ENCODE data around the gene PRTFDC1. TPM values are rescaled to one million over a fixed set of nuclear protein-coding genes. Genes with fewer than 3 reads are reported as not detected.
"Not testable (repeated sequence)": the region's sequence is repeated elsewhere in the genome, so short reads cannot be mapped to it uniquely, and the experiment has no call there.

Gene PRTFDC1
- total RNA-seq, 2 donors from 2014 or later, result 7.2 to 14.4 TPM

DNA sequence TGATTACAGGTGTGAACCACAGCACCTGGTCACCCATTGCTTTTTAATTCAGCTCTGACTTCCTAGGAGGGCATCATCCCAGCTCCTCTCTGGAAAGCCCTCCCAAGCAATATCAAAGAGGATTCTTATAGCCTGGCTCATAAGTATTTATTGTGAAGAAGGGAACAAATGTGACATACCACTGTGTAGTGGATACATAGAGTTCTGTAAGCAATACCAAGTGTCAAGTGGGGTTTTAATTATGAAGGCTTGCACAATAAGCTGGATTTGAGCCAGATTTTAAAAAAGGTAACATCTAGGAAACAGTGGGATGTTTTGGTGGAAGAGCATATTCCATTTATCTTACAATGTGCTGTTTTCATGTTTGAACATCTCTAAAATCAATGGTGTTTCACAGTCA lies 19.0 kb upstream of the PRTFDC1 start:
- intact Hi-C loops (cut with DNase I), result no loop called here
- no peak for DNase-seq (ENCODE audit: low spot score)

- intact Hi-C loops (cut with DNase I), result no loop called here
- DNase-seq (ENCODE audit: low spot score), result no peak
Measured at GRCh38 chr10:24969841-24970281, 17.5 kb upstream of the PRTFDC1 start.

- intact Hi-C loops (cut with DNase I); DNase-seq (ENCODE audit: low spot score): not testable (repeated sequence)
Measured at GRCh38 chr10:24968951-24969350, 16.5 kb upstream of the PRTFDC1 start.

GRCh38 chr10:24968349-24968748 lies 15.9 kb upstream of the PRTFDC1 start:
- intact Hi-C loops (cut with DNase I), result no loop called here
- DNase-seq (ENCODE audit: low spot score), result no peak

DNA sequence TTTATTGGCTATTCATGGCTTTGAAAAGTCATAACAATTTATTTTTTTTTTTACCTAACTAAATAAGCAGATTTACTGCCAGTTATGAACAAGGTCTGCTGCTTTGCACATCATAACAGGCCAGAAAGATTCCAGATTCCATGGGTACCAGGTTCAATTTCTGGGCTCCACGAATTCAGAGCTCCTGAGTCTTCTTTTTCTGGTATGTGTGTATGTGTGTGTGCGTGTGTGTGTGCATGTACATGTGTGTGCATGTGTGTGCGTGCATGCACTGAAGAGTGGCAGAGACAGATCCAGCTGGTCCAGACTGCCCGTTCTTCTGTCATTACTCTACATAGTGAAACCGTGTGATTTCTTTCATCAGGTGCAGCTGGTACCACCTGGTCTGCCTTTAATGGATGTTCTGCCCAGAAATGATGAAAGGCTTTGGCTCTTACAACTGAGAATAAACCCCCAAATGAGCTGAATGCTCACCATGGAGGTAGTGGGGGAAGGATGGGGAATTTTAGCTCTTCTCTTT lies 14.6 kb upstream of the PRTFDC1 start:
- no peak for DNase-seq (ENCODE audit: low spot score)

GRCh38 chr10:24965051-24965450 lies 12.6 kb upstream of the PRTFDC1 start:
- DNase-seq (ENCODE audit: low spot score), result no peak
- intact Hi-C loops (cut with DNase I), result no loop called here

More for the DNA sequence above, 14.6 kb upstream of the PRTFDC1 start:
- intact Hi-C loops (cut with DNase I), result no loop called here

DNA sequence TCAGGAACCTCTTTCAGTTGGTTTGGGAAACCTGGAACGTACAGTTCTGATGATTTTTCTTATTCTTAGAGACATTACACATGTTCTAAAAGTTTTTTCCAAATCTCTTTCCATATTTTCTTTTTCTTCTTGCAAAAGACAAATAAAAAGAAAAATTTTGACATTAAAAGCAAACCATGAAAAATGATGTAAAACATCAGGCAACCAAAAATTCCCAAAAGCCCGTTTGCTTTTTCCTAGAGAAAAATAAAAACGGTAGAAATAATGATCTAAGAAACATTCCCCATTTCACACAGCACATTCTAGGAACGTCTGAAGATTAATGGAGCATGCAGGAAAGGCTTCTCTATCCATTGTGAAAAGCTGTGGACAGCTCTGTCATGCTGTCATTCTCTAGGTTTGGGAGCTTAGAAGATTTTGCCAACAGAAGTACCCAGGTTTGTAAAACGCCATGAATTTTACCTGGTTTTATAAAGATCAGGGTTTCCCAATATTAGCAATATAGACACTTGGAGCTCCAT lies 11.2 kb upstream of the PRTFDC1 start:
- DNase-seq (ENCODE audit: low spot score), result no peak
- intact Hi-C loops (cut with DNase I), result no loop called here

DNA sequence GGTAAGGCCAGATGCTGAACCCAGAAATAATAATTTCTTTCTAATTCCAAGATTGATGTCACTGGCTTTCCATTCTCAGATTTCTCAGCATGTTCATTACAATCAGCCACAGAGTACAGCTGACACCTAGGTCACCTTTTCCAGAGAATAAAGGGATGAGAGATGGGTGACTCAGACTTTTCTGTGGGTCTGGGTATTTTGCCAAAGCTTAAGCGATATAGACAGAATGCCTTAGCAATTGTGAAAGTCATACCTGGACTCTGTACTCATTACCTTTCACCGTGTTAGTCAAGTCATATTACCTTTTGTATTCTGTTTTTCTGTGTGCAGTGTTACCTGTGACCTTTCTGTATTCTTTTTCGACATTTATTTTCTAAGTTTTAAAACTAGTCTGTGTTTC lies 10.6 kb upstream of the PRTFDC1 start:
- DNase-seq (ENCODE audit: low spot score), result no peak
- intact Hi-C loops (cut with DNase I), result no loop called here

- DNase-seq (ENCODE audit: low spot score), result no peak
- intact Hi-C loops (cut with DNase I), result no loop called here
Measured at GRCh38 chr10:24961582-24961981, 9.2 kb upstream of the PRTFDC1 start.

- DNase-seq (ENCODE audit: low spot score), result no peak
- intact Hi-C loops (cut with DNase I), result loop anchor here (10.0 kb wide), 2 partner anchors 55 to 235 kb away; partner anchors contain the start of gene ARHGAP21 (in 1 of the 2)
Measured at GRCh38 chr10:24959382-24959730, 7.0 kb upstream of the PRTFDC1 start.

DNA sequence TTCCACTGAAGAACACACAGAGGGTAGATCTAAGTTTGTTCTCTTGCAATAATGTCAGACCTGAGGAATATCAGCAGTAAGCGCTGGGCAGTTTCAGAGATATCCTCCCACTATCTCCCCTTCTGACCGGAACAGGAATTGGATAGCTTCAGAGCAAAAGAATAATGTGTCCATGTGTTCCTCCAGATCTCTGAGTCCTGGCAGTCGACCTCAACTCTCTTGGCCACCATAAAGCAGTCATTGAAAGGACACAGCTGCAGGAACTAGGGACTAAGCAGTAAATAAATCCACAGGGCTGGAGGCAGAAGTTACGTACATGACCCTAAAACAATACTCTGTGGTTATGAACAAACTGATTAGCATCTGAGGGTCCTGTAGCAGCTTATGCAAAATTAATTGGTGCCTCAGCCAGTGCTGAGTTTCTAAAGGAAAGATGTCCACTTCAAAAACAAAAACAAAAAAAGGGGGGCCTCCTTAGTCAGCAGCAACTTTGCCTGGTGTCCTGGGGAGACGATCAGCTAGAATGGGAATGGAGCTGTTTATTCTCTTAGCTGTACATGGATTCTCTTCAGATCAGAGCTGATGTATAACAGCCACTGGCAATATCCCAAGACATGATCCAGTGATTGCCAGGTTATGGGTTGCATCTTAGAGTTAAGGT lies 6.4 kb upstream of the PRTFDC1 start:
- intact Hi-C loops (cut with DNase I), result loop anchor here (10.0 kb wide), 2 partner anchors 54 to 234 kb away; partner anchors contain the start of gene ARHGAP21 (in 1 of the 2)
- DNase-seq (ENCODE audit: low spot score), result no peak

DNA sequence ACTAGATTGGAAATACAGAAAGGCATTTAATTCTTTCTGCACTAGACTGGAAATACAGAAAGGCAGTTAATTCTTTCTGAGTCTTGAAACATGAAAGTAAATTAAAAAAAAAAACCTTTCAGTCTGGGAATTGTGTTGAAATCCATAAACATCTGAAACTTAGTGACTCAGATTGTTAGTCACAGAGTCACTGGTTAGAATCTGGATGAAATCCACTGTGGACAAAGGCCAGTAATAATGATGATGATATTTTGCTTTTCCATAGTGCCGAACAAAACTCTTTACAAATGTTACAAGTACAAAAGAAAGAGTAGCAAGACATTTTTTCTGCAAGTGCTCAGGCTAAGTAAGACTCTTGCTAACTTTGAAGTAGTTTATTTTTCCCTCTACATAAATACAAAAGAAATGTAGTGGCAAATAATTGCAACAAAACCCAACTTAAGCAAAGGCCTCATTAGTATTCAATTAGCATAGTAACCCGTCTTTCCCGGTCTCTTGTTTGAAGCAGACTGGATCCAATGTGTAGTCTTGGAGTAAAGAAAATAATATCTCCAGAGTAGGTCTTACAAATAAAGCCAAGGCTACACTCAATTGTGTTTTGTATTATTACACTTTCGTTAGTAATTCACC lies 5.8 kb upstream of the PRTFDC1 start:
- no peak for DNase-seq (ENCODE audit: low spot score)
- intact Hi-C loops (cut with DNase I), result loop anchor here (10.0 kb wide), 2 partner anchors 53 to 233 kb away; partner anchors contain the start of gene ARHGAP21 (in 1 of the 2)

GRCh38 chr10:24957624-24958051 lies 5.2 kb upstream of the PRTFDC1 start:
- intact Hi-C loops (cut with DNase I), result loop anchor here (10.0 kb wide), 2 partner anchors 53 to 233 kb away; partner anchors contain the start of gene ARHGAP21 (in 1 of the 2)
- not testable (repeated sequence) for DNase-seq (ENCODE audit: low spot score)

DNA sequence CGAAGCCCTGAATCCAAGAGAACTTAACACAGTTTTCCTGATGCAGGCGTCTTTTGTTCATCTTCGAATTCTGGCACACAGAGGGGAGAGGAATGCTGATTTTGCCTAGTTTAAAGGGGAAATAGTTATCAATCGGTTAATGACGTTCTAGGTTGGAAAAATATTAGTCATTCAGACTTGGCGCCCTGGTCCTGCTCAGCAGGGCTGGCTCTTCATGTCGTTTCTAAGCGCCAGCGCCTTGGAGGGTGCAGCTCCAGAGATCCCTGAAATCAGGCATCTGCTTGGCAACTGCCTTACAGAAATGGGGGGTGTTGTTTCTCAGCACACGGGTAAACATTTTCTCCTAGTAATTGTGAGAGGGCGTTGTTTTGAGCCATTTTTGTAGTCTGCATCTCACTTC lies 1.3 kb upstream of the PRTFDC1 start:
- intact Hi-C loops (cut with DNase I), result loop anchor here (10.0 kb wide), 2 partner anchors 49 to 229 kb away; partner anchors contain the start of gene ARHGAP21 (in 1 of the 2)
- DNase-seq (ENCODE audit: low spot score), result no peak

- intact Hi-C loops (cut with DNase I), result loop anchor here (10.0 kb wide), 2 partner anchors 48 to 228 kb away; partner anchors contain the start of gene ARHGAP21 (in 1 of the 2)
- DNase-seq (ENCODE audit: low spot score), result peak; percentile 82
Measured at GRCh38 chr10:24952707-24953645, 570 bp upstream of the PRTFDC1 start.

DNA sequence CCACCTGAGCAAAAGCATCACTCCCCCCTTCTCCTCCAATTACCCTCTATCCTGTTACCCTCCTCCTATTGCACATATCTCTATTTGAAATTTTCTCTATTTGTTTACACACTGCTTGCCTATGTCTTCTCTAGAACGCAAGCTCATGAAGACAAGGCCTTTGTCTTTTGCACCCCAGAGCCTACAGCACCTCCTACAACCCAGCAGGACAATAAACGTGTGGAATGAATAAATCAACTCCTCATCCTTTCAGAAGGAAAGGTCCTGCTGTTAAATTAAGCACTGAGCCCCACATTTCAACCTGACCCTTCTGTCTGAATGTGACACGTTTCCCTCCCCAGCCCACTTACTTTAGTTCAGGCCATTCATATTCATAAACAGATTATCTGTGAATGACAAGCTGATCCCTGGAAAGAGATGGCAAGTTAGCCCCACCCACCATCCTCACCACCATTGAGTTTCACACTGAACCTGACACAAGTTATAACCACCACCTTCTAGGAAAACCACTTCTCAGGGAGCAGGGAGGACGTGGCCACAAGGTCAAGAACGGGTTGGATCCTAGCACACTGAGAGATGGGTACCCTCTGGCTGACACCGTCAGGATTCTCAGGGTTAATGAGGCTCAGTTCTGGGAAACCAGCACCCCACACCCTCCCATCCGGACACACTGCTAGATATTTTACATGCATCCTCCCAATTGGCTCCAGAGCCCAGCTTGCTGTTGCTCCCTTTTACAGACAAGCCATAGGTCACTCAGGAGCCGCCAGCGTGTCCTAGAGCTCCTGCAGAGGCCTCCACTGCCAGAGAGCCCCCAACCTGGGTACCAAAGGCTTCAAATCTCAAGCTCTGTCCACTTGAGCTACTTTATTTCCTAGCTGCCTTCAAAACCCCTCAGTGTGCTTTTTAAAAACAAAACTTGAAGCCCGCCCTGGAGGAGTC lies 934 bp downstream of the PRTFDC1 start:
- intact Hi-C loops (cut with DNase I), result loop anchor here (10.0 kb wide), 2 partner anchors 47 to 227 kb away; partner anchors contain the start of gene ARHGAP21 (in 1 of the 2)

DNA sequence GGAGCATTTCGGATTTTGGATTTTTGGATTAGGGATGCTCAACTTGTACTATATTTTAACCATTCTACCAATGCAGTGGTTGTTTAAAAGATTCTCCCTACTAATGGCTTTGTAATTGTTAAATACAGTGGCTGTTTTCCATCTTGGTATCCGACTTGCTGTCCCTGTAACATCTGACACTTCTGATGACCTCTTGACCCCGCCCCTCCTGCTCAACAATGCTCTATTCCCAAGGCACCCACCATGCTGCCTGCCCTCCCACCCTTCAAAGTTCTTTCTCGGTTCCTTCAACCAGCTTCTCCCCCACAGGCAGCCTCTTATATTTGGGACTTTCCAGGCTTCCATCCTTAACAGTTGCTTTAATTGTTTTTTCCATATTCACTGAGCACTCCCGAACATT lies 2.0 kb downstream of the PRTFDC1 start:
- intact Hi-C loops (cut with DNase I), result loop anchor here (10.0 kb wide), 2 partner anchors 46 to 226 kb away; partner anchors contain the start of gene ARHGAP21 (in 1 of the 2)
- no peak for DNase-seq (ENCODE audit: low spot score)

More for the DNA sequence above, 934 bp downstream of the PRTFDC1 start:
- DNase-seq (ENCODE audit: low spot score), result no peak

DNA sequence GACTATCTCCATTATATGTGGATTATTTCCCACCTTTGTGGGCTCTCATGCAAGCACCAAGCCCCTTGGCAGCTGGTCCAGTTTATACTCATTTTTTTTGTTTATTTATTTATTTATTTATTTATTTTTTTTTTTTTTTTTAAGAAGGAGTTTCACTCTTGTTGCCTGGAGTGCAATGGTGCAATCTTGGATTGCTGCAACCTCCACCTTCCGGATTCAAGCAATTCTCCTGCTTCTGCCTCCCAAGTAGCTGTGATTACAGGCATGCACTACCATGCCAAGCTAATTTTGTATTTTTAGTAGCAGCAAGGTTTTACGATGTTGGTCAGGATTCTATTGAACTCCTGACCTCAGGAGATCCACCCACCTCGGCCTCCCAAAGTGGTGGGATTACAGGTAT lies 2.8 kb downstream of the PRTFDC1 start:
- DNase-seq (ENCODE audit: low spot score), result no peak
- intact Hi-C loops (cut with DNase I), result loop anchor here (10.0 kb wide), 2 partner anchors 45 to 225 kb away; partner anchors contain the start of gene ARHGAP21 (in 1 of the 2)
